Kidney epithelial cell (primary cell): ENCODE data around the gene IVNS1ABP. TPM values are rescaled to one million over a fixed set of nuclear protein-coding genes. Genes with fewer than 3 reads are reported as not detected.
"Not testable (repeated sequence)": the region's sequence is repeated elsewhere in the genome, so short reads cannot be mapped to it uniquely, and the experiment has no call there.

Experiments used
- DNase-seq: peaks from one replicate; pipeline ENCODE4 v3.0.0-alpha.2; 2010; ENCODE audit warnings: low read depth
- H3K27me3 ChIP-seq: 2 replicates; pipeline ENCODE4 v1.6.0; 2011; ENCODE audit warnings: low read length; ENCODE audit not compliant: control insufficient read depth, insufficient read depth
- H3K36me3 ChIP-seq: 2 replicates; pipeline ENCODE4 v1.5.1; 2011; ENCODE audit warnings: low read length; ENCODE audit not compliant: control insufficient read depth, insufficient read depth
- H3K4me3 ChIP-seq: 2 replicates; pipeline ENCODE4 v1.5.1; 2011; ENCODE audit warnings: low read depth, mild to moderate bottlenecking, control low read depth, low read length
- CTCF ChIP-seq: IDR thresholded peaks from 2 replicates; pipeline ENCODE4 v1.5.1; 2011; ENCODE audit warnings: mild to moderate bottlenecking, moderate library complexity, low read length, control low read depth, inconsistent platforms; ENCODE audit not compliant: insufficient read depth, poor library complexity, severe bottlenecking
- total RNA-seq: library from RNA; depleted of rRNA; stranded (reverse); fragments of >200 nt; gene quantifications from 2 replicates; pipeline ENCODE4 v1.2.3, GENCODE V29; 2015

Gene IVNS1ABP
- 69.3 and 73.8 TPM in 2 replicates for total RNA-seq

GRCh38 chr1:185317034-185317885 is at the start of gene IVNS1ABP:
Gene IVNS1ABP, minus strand, starts transcription at chr1:185317243. Its CDS starts 7,750 bp downstream, at chr1:185309493.
- peak within 1 kb of the TSS; percentile 97 for H3K4me3 ChIP-seq
- H3K36me3 ChIP-seq, result no peaks in the 10 kb centered on the region
- peak; percentile 11 for TF ChIP-seq CTCF
- H3K27me3 ChIP-seq, result no peaks in the 10 kb centered on the region
- peak; percentile 72 for DNase-seq

GRCh38 chr1:185365951-185366350 is 48.9 kb upstream of the IVNS1ABP start:
- no peaks in the 10 kb centered on the region for H3K36me3 ChIP-seq
- TF ChIP-seq CTCF, result no peak

GRCh38 chr1:185364528-185364927 is 47.5 kb upstream of the IVNS1ABP start:
- H3K4me3 ChIP-seq, H3K36me3 ChIP-seq: not testable (repeated sequence)

More at GRCh38 chr1:185365951-185366350, 48.9 kb upstream of the IVNS1ABP start:
- Histone ChIP-seq H3K4me3 (no peak overlapping the region), H3K27me3 (no peaks in the 10 kb centered on the region)
- DNase-seq, result no peak

GRCh38 chr1:185363205-185363604 is 46.2 kb upstream of the IVNS1ABP start:
- TF ChIP-seq CTCF, result no peak
- H3K4me3 ChIP-seq, result no peak overlapping the region
- no peaks in the 10 kb centered on the region for H3K27me3 ChIP-seq
- H3K36me3 ChIP-seq, result no peaks in the 10 kb centered on the region
- no peak for DNase-seq

More at GRCh38 chr1:185364528-185364927, 47.5 kb upstream of the IVNS1ABP start:
- DNase-seq, H3K27me3 ChIP-seq: not testable (repeated sequence)

GRCh38 chr1:185360714-185361113 is 43.7 kb upstream of the IVNS1ABP start:
- TF ChIP-seq CTCF, result no peak
- H3K27me3 ChIP-seq, result no peaks in the 10 kb centered on the region
- H3K4me3 ChIP-seq, result no peak overlapping the region
- no peak for DNase-seq
- no peaks in the 10 kb centered on the region for H3K36me3 ChIP-seq

- no peak for DNase-seq
- TF ChIP-seq CTCF, result no peak
Observed at GRCh38 chr1:185358957-185359356, 41.9 kb upstream of the IVNS1ABP start.

More at GRCh38 chr1:185358957-185359356, 41.9 kb upstream of the IVNS1ABP start:
- H3K27me3 ChIP-seq, result no peaks in the 10 kb centered on the region
- no peaks in the 10 kb centered on the region for H3K36me3 ChIP-seq
- H3K4me3 ChIP-seq, result no peak overlapping the region
